Skeletal muscle cell (primary cell): ENCODE results near the gene ERI3.

Experiments
- DNase-seq: peaks from one replicate; pipeline ENCODE4 v3.0.0-alpha.2; 2010; ENCODE audit warnings: low read depth
- H3K4me3 ChIP-seq: 2 replicates; pipeline ENCODE4 v1.5.1; 2011; ENCODE audit warnings: low read depth, mild to moderate bottlenecking, control low read depth, low read length, moderate library complexity

ERI3 gene

GRCh38 chr1:44353604-44354003 is 1.5 kb downstream of the ERI3 start:
- H3K4me3 ChIP-seq: no peak overlapping the region
- no peak for DNase-seq

GRCh38 chr1:44351289-44351688 is 3.8 kb downstream of the ERI3 start:
- no peak overlapping the region for H3K4me3 ChIP-seq
- no peak for DNase-seq

- DNase-seq: no peak
- H3K4me3 ChIP-seq: no peak overlapping the region
These were observed 7.0 kb downstream of the ERI3 start for GRCh38 chr1:44348061-44348485.

- H3K4me3 ChIP-seq: no peak overlapping the region
- DNase-seq: no peak
These were observed 7.8 kb downstream of the ERI3 start for GRCh38 chr1:44347280-44347679.

- no peak for DNase-seq
- H3K4me3 ChIP-seq: no peak overlapping the region
These were observed 8.2 kb downstream of the ERI3 start for GRCh38 chr1:44346878-44347277.

GRCh38 chr1:44346184-44346583 is 8.9 kb downstream of the ERI3 start:
- no peak for DNase-seq
- H3K4me3 ChIP-seq: no peak overlapping the region

GRCh38 chr1:44345187-44345775 is 9.8 kb downstream of the ERI3 start:
- DNase-seq: no peak
- no peak overlapping the region for H3K4me3 ChIP-seq

GRCh38 chr1:44339731-44340130 is 15.3 kb downstream of the ERI3 start:
- no peak overlapping the region for H3K4me3 ChIP-seq
- DNase-seq: no peak

- H3K4me3 ChIP-seq: no peak overlapping the region
- no peak for DNase-seq
These were observed 16.9 kb downstream of the ERI3 start for GRCh38 chr1:44338136-44338535.

GRCh38 chr1:44336668-44337067 is 18.4 kb downstream of the ERI3 start:
- no peak overlapping the region for H3K4me3 ChIP-seq
- DNase-seq: no peak

- DNase-seq: no peak
- H3K4me3 ChIP-seq: no peak overlapping the region
These were observed 20.1 kb downstream of the ERI3 start for GRCh38 chr1:44334968-44335367.

- DNase-seq: no peak
- H3K4me3 ChIP-seq: no peak overlapping the region
These were observed 21.7 kb downstream of the ERI3 start for GRCh38 chr1:44333376-44333775.

- DNase-seq: no peak
- H3K4me3 ChIP-seq: no peak overlapping the region
These were observed 22.6 kb downstream of the ERI3 start for GRCh38 chr1:44332505-44332904.

- H3K4me3 ChIP-seq: no peak overlapping the region
- DNase-seq: no peak
These were observed 24.1 kb downstream of the ERI3 start for GRCh38 chr1:44330935-44331334.

GRCh38 chr1:44328671-44329416 is 26.2 kb downstream of the ERI3 start:
- DNase-seq: no peak

GRCh38 chr1:44327679-44328491 is 27.2 kb downstream of the ERI3 start:
- peak; percentile 100 for DNase-seq
- no peak overlapping the region for H3K4me3 ChIP-seq

More at GRCh38 chr1:44328671-44329416, 26.2 kb downstream of the ERI3 start:
- H3K4me3 ChIP-seq: no peak overlapping the region

GRCh38 chr1:44326821-44327465 is 28.1 kb downstream of the ERI3 start:
- DNase-seq: no peak
- H3K4me3 ChIP-seq: no peak overlapping the region

GRCh38 chr1:44326024-44326701 is 28.9 kb downstream of the ERI3 start:
- no peak for DNase-seq
- no peak overlapping the region for H3K4me3 ChIP-seq

- no peak overlapping the region for H3K4me3 ChIP-seq
- no peak for DNase-seq
These were observed 31.1 kb downstream of the ERI3 start for GRCh38 chr1:44323947-44324346.
